ENCODE measurements around the gene CRK.

Gene CRK

DNA sequence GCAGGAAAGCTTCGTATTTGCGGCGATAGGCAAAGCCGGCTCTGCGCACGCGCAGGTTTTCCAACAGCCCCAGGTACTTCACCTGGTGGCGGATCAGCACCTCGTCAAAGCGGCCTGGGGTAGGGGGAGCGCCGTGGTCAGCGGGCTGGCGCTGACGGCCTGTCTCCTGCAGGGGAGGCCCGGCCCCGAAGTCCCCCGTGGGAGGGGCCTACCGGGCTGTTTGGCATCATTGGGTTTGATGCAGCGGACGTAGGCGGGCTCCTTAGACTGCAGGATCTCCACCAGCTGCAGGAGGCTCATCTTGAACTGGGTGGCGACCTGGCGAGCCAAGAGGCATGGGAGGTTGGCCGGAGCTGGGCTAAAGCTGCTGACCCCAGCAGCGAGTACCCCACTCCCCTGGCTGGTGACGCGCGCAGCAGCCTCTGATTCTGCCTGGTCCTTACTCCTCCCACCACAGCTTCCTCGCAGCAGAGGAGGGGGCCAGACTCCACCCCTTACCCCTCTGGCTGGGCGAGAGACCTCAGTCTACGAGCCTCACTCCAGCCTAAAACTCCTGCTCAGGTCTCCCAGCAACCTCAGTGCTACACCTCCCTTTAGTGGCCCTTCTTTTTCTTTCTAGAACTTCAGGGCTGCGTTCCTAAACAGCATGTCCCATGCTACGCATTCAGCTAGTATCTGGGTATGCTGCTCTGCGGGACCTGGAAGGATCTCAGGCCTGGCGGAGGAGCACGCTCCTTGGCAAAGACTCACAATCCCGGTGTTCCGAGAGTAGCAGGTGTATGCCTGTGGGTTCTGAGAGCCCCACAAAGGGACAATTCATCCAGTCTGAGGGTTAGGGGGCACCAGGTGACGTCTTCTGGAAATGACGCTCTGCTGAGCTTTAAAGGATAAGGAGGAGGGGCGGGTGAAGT, 16.1 kb upstream of the CRK start:
- peaks cover 10% of the 10 kb centered on the region for H3K36me3 ChIP-seq (replicated peaks; ENCODE audit: low read depth, low read length)
- H3K4me1 ChIP-seq (ENCODE audit: low read length) = peaks cover 9% of the 10 kb centered on the region
- no peaks in the 10 kb centered on the region for H3K9me3 ChIP-seq (ENCODE audit: insufficient read depth, low read length)
- no peaks in the 10 kb centered on the region for H4K20me1 ChIP-seq (ENCODE audit: insufficient read depth, low read length)
- H3K79me2 ChIP-seq (ENCODE audit: low read length) = no peaks in the 10 kb centered on the region
- H3K27me3 ChIP-seq (ENCODE audit: low read depth, low read length) = no peaks in the 10 kb centered on the region
- H3K4me2 ChIP-seq (ENCODE audit: low read length) = no peak overlapping the region
- H3K27ac ChIP-seq (ENCODE audit: low read length) = no peak overlapping the region
- no peak overlapping the region for H3K9ac ChIP-seq (ENCODE audit: low read length)
- no peak overlapping the region for H3K4me3 ChIP-seq (ENCODE audit: low read length)
- no peak overlapping the region for H2AFZ ChIP-seq (ENCODE audit: low read depth, low read length)
- no peak for TF ChIP-seq EZH2phosphoT487 (IDR thresholded peaks at IDR 0.05; ENCODE audit: low read depth)
- TF ChIP-seq, protein P1, sequence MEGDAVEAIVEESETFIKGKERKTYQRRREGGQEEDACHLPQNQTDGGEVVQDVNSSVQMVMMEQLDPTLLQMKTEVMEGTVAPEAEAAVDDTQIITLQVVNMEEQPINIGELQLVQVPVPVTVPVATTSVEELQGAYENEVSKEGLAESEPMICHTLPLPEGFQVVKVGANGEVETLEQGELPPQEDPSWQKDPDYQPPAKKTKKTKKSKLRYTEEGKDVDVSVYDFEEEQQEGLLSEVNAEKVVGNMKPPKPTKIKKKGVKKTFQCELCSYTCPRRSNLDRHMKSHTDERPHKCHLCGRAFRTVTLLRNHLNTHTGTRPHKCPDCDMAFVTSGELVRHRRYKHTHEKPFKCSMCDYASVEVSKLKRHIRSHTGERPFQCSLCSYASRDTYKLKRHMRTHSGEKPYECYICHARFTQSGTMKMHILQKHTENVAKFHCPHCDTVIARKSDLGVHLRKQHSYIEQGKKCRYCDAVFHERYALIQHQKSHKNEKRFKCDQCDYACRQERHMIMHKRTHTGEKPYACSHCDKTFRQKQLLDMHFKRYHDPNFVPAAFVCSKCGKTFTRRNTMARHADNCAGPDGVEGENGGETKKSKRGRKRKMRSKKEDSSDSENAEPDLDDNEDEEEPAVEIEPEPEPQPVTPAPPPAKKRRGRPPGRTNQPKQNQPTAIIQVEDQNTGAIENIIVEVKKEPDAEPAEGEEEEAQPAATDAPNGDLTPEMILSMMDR (IDR thresholded peaks at IDR 0.05; ENCODE audit: low read depth, low read length) = no peak

DNA sequence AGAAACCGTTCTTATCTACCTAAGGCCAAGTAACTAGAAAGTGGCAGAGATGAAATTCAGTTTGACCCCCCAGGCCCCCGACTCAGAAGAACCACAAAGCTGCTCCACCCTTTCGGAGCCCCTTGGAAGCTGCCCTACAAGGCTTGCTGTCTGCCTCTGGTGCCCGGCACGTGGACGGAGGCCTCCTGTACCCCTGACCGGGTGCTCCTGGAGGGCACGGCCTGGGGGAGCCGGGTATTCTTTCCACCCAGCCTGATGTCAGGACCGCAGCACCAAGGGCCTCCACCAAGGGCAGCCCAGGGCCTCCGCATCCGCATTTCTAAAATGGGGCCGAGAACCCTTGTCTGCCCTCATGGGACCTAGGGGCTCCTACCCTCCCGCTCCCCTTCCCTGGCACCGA, 15.5 kb upstream of the CRK start:
- Histone ChIP-seq H4K20me1 (ENCODE audit: insufficient read depth, low read length) (no peaks in the 10 kb centered on the region), H3K27me3 (ENCODE audit: low read depth, low read length) (no peaks in the 10 kb centered on the region), H3K9me3 (ENCODE audit: insufficient read depth, low read length) (no peaks in the 10 kb centered on the region), H3K4me2 (ENCODE audit: low read length) (no peak overlapping the region), H3K4me3 (ENCODE audit: low read length) (no peak overlapping the region), H3K4me1 (ENCODE audit: low read length) (peaks cover 9% of the 10 kb centered on the region), H3K79me2 (ENCODE audit: low read length) (no peaks in the 10 kb centered on the region), H3K36me3 (replicated peaks; ENCODE audit: low read depth, low read length) (peaks cover 10% of the 10 kb centered on the region), H2AFZ (ENCODE audit: low read depth, low read length) (no peak overlapping the region), H3K27ac (ENCODE audit: low read length) (no peak overlapping the region), H3K9ac (ENCODE audit: low read length) (no peak overlapping the region)
- TF ChIP-seq, protein P1 (IDR thresholded peaks at IDR 0.05; ENCODE audit: low read depth, low read length) = no peak
- no peak for TF ChIP-seq EZH2phosphoT487 (IDR thresholded peaks at IDR 0.05; ENCODE audit: low read depth)

DNA sequence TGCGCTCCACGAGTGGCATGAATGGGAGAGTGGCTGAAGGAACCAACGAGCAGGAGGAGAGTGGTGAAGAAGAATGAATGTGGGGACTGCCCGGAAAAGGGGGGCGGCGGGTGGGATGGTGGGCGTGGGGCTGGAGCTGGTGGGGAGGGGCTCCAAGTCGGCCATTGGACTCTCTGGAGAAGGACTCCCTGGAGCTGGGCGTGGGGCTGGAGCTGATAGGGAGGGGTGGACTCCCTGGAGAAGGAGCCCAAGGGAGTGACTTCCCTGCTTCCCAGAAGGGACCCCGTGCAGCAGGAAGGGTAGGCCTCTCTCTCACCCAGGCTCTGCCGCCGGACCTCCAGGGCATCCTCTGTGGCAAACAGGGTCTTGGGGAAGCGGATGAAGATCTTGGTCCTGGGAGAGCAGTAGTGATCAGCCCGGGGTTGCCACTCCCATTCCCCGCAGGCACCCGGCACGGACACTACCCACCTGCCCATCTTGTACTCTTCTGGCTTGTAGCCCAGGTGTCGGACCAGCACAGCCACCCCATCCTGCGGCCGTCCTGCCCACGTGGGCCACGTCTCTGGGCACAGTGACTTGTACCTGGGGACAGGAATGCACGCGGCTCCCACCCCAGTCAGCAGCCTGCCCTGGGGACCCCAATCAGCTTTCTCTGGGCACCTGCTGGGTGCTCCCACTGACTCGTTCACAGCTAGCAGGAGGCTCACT, 14.9 kb upstream of the CRK start:
- Histone ChIP-seq H3K36me3 (replicated peaks; ENCODE audit: low read depth, low read length) (peaks cover 10% of the 10 kb centered on the region), H3K9me3 (ENCODE audit: insufficient read depth, low read length) (no peaks in the 10 kb centered on the region), H2AFZ (ENCODE audit: low read depth, low read length) (no peak overlapping the region), H3K9ac (ENCODE audit: low read length) (no peak overlapping the region), H3K27me3 (ENCODE audit: low read depth, low read length) (no peaks in the 10 kb centered on the region), H4K20me1 (ENCODE audit: insufficient read depth, low read length) (no peaks in the 10 kb centered on the region), H3K79me2 (ENCODE audit: low read length) (no peaks in the 10 kb centered on the region), H3K27ac (ENCODE audit: low read length) (no peak overlapping the region), H3K4me1 (ENCODE audit: low read length) (peaks cover 9% of the 10 kb centered on the region), H3K4me3 (ENCODE audit: low read length) (no peak overlapping the region), H3K4me2 (ENCODE audit: low read length) (no peak overlapping the region)
- TF ChIP-seq, protein P1 (IDR thresholded peaks at IDR 0.05; ENCODE audit: low read depth, low read length) = no peak
- TF ChIP-seq EZH2phosphoT487 (IDR thresholded peaks at IDR 0.05; ENCODE audit: low read depth) = no peak

DNA sequence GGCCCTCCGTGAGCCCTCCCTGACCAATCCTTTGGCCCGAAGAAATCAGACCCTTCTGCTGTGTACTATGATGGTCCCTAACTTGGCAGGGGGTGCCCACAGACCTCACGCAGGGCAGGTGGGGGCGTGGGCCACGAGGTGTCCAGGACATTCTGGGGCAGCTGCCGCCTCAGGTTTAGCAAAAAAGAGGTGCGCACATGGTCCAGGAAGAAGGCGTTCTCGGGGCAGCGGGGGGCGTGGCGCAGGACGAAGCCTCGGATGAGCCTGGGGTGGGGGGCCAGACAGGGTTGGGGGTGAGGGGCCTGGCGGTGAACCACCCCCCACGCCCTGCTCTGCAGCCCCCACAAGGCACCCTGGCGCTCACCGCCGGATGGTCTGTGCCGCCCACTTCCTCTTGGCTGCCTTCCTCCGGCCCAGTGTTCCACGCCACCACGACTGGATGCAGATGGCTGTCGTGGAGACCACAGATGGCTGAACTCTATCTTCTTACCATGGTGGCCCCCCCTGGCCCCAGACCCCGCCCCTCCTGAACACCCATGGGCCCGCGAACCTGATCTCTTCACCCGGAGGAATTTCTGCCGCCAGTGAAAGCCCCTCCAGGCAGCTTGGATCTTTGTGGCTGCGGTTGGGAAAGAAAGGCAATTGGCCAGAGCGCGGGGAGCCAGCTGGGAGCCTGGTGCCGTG, 14.2 kb upstream of the CRK start:
- H3K36me3 ChIP-seq (replicated peaks; ENCODE audit: low read depth, low read length) = peaks cover 8% of the 10 kb centered on the region
- no peaks in the 10 kb centered on the region for H3K9me3 ChIP-seq (ENCODE audit: insufficient read depth, low read length)
- no peaks in the 10 kb centered on the region for H3K27me3 ChIP-seq (ENCODE audit: low read depth, low read length)
- peaks cover 6% of the 10 kb centered on the region for H3K4me1 ChIP-seq (ENCODE audit: low read length)
- no peak overlapping the region for H3K4me3 ChIP-seq (ENCODE audit: low read length)
- H4K20me1 ChIP-seq (ENCODE audit: insufficient read depth, low read length) = no peaks in the 10 kb centered on the region
- no peaks in the 10 kb centered on the region for H3K79me2 ChIP-seq (ENCODE audit: low read length)
- H3K9ac ChIP-seq (ENCODE audit: low read length) = no peak overlapping the region
- no peak overlapping the region for H2AFZ ChIP-seq (ENCODE audit: low read depth, low read length)
- no peak overlapping the region for H3K4me2 ChIP-seq (ENCODE audit: low read length)
- H3K27ac ChIP-seq (ENCODE audit: low read length) = no peak overlapping the region
- no peak for TF ChIP-seq EZH2phosphoT487 (IDR thresholded peaks at IDR 0.05; ENCODE audit: low read depth)

All from OCI-LY3 (cell line).